GM15510 (cell line): ENCODE results near the gene RIPOR2.

Experiments
- POLR2A ChIP-seq: IDR thresholded peaks from 3 replicates; pipeline ENCODE4 v1.6.1; 2011; ENCODE audit warnings: borderline replicate concordance; ENCODE audit not compliant: insufficient read length; ENCODE audit errors: extremely low read depth

RIPOR2 gene

GRCh38 chr6:24920136-24920535 lies 15.6 kb downstream of the RIPOR2 start:
- no peak for TF ChIP-seq POLR2A

- TF ChIP-seq POLR2A, result no peak
Observed at GRCh38 chr6:24919056-24919892, 16.5 kb downstream of the RIPOR2 start.

- no peak for TF ChIP-seq POLR2A
Observed at GRCh38 chr6:24918641-24919055, 17.1 kb downstream of the RIPOR2 start.

GRCh38 chr6:24916496-24916895 lies 19.3 kb downstream of the RIPOR2 start:
- no peak for TF ChIP-seq POLR2A

GRCh38 chr6:24915641-24916040 lies 20.1 kb downstream of the RIPOR2 start:
- no peak for TF ChIP-seq POLR2A

GRCh38 chr6:24911796-24912382 lies 23.9 kb downstream of the RIPOR2 start:
- TF ChIP-seq POLR2A, result no peak

GRCh38 chr6:24910961-24911725 lies 24.6 kb downstream of the RIPOR2 start:
- no peak for TF ChIP-seq POLR2A

GRCh38 chr6:24910331-24910960 lies 25.3 kb downstream of the RIPOR2 start:
- peak; percentile 3 for TF ChIP-seq POLR2A

GRCh38 chr6:24909241-24910216 lies 26.2 kb downstream of the RIPOR2 start:
- TF ChIP-seq POLR2A, result no peak

- no peak for TF ChIP-seq POLR2A
Observed at GRCh38 chr6:24908650-24909035, 27.1 kb downstream of the RIPOR2 start.

- no peak for TF ChIP-seq POLR2A
Observed at GRCh38 chr6:24907919-24908649, 27.7 kb downstream of the RIPOR2 start.

- no peak for TF ChIP-seq POLR2A
Observed at GRCh38 chr6:24906314-24906713, 29.4 kb downstream of the RIPOR2 start.

GRCh38 chr6:24905483-24905882 lies 30.3 kb downstream of the RIPOR2 start:
- no peak for TF ChIP-seq POLR2A
